Measurements from ENCODE around the gene MTIF2.
"Not testable (repeated sequence)": the region's sequence is repeated elsewhere in the genome, so short reads cannot be mapped to it uniquely, and the experiment has no call there.

Gene MTIF2

DNA sequence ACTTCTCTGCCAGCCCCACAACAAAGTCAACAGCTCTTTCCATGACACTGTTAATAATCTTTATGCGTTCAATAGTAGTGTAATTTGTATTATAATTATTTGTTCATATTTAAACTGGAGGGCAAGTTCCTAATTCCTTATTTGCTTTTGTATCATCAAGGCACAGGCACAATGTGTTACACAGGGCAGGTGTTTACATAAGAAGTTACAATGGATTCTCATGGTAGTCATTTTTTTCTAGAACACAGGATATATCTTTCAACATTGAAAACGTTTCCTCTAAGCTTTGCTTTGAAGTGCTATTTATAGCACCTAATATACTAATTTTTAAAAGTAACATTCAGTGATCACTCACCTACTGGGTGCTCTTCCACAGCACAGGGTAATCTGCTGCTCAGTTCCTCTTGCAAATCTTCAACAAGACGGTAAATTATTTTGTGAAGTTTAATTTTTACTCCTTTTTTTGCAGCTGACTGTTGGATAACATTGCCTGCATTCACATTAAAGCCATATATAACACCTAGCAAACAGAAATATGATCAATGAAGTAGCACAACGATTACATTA lies 29.3 kb downstream of the MTIF2 start:
- DNase-seq = no peak

DNA sequence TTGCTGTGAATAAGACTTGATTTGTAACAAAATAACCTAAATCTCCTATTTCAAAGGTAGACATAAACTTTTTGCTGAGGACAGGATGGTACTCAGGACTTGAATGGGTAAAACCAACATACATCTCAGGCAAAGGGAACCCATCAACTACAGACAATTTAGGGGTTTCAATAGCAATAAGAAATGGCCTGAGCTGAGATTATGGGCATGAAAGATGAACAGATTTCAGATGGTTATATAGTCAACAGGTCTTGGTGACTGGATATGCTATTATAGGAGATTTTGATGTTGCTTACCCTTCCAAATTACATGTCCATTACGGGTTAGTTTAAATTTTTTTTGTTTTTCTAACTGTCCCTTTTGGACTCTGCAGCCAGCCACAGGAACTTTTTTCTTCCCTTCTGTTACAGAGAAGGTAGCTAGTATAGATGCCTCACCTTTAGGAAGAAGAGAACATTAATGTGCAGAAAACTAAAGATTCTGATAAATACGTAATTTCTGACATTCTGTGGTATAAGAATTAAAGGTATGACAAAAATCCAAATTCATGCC lies 32.0 kb downstream of the MTIF2 start:
- no peak for DNase-seq

DNA sequence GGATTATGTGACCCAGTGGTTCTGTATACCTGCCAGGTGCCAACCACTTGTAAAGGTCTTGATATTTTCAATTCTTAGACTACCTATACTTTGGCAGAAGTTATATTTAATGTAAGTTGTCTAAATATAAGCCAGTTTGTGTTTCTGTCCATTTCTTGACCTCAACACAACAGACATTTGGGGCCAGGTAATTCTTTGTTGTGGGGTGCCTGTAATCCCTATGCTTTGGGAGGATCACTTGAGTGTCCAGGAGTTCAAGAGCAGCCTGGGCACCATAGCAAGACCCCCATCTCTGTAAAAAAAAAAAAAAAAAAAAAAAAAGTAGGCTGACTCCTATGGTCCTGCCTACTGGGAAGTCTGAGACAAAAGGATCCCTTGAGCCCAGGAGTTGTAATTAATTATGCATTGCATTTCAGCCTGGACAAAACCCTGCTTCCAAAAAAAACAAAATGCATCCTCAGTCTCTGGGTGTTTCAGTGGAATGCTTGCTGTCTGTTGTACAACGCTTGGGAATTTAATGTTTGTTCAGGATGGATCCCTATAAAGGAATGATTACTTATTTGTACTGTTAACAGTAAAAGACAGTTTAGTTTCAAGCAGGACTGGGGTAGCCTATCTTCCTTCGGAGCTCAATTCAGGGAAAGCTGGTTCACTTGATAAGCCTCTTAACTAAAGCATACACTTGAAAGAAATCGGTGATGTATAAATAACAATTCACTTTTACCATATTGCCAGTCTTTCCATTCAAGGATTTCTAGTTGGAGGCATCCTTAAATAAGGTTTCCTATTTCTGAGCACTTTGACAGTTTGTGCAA lies 33.1 kb downstream of the MTIF2 start:
- DNase-seq = no peak

DNA sequence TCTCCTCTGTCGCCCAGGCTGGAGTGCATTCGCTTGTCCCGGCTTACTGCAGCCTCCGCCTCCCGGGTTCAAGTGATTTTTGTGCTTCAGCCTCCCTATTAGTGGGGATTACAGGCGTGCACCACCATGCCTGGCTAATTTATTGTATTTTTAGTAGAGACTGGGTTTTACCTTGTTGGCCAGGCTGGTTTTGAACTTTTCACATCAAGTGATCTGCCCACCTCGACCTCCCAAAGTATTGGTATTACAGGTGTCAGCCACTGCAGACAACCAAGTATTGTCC lies 35.4 kb downstream of the MTIF2 start:
- no peak for DNase-seq

DNA sequence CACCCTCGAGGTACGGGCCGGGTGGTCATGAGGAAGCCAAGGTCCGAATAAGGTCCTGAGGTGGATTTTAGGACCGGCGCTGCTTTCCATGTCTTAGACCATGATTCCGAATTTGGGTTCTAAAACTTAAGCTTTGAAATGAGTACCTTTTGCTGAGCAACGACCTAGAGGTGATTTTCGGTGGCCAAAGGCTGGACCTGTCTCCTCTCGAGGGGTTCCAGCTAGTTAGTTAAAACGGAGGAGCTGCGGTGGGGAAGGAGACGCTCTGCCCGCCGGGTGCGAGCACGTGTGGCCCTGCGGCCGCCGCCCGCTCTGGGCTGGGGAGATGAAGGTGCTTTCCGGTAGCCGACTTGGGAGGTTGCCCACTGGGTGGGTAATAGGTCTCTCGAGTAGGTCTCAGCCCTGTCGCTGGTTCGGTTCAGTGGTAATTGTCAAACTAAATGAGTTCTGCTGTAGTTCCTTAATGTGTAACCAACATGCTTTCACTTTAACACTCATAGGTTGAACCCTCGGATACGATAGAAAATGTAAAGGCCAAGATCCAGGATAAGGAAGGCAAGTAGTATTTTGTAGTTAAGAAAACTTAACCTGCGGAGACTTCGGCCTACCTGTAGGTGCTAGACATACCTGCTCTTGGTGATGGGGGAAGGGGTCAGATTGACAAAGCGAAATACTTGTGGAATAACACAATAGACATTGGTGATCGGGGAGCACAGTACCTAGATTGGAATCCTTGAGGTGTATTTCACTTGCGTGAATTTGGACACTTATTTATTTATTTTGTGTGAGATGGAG lies 36.0 kb downstream of the MTIF2 start:
- peak; percentile 62 for DNase-seq

DNA sequence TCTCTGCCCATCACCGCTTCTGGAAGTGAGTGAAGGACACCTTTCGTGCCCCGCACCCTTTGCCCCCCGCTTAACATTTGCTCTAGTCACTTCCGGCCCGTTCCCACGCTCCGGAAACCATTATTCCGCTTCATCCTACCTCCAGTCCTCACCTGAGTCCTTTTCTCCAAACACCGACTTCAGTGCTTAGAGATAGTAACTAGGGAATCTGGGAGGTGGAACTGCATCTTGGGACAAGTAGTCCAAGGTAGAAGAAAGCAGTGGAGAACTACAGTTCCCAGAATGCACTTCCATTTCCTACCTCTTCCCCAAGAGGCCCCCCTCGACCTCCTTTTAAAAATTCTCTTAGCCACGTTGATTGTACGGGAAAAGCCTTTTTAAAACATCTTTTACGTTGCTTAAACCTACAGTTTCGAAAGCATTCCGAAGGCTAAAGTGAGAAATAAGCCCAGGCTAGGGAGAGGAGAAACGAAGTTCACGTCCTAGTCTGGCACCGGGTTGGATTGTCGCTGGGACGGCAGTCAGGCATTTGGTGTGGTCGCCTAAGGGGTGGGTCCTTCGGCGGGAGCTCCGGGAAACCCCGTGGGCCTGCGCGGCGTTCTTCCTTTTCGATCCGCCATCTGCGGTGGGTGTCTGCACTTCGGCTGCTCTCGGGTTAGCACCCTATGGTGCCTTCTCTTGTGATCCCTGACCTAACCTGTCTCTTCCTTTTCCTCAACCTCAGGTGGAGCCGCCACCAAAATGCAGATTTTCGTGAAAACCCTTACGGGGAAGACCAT lies 36.8 kb downstream of the MTIF2 start, which contains the start of the genes CLHC1 and RPS27A:
TSS of gene CLHC1 (minus strand) at position 210 of the 779 bp plus-strand sequence. CDS start 9,882 bp downstream, outside the sequence.
TSS of gene RPS27A (plus strand) at position 605 of the 779 bp plus-strand sequence. CDS start at position 742, 137 bp downstream.
- peak; percentile 89 for DNase-seq

DNA sequence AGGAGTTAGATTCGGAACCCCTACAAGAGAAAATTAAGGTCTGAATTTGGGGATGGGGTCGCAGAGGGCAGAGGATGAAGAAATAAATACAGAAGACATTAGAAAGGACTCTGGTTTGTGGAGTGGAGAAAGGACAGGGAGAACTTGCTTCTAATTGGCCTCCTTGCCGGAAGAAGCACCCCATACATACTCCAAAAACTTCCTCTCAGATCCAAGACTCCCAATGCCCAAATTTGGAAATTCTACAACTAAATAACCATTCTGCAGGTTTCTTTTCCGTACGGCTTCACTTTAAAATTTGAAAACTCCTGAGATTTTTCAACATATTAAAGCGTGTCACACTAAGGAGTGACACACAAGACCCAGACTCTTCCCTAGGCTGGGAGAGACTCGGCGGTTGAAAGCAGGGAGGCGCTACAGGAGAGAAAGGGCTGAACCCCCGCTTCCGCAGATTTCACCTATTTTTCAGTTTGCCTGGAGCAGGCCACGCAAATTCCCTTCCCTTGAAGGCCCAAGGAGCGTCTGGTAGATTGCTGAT lies 37.4 kb downstream of the MTIF2 start:
- no peak for DNase-seq

DNA sequence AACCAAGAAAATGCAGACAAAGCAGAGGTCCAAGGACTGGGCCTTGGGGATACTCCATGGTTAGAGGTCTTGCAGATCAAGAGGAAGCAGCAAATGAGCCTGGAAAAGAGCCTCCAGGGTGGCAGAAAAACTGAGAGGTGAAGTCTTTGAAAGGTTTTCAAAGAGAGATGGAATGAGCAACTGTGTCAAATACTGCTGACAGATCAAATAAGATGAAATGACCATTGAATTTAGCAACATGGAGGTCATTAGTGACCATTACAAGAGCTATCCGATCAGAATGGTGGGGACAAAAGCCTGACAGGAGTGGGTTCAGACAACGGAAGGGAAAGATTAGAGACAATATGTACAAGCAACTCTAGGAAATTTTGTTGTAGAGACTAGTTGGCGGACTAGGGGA lies 38.5 kb downstream of the MTIF2 start:
- DNase-seq = no peak

DNA sequence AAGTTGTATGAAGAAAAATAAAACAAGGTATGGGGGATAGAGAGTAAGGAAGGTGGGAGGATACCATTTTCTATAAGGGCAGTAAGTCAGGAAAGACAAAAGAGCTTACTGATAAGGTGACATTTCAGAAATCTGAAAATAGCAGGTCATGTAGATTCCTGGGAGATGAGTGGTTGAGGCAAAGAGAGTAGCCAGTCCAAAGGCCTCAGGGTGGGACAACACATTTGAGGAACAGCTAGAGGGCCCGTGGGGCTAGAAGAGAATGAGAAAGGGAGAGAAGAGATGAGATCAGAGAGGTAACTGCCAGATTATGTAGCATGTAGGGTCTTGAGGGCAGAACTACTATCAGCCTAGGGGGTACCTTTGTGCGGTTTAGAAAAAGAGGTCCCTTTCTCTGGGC lies 39.8 kb downstream of the MTIF2 start:
- no peak for DNase-seq

DNA sequence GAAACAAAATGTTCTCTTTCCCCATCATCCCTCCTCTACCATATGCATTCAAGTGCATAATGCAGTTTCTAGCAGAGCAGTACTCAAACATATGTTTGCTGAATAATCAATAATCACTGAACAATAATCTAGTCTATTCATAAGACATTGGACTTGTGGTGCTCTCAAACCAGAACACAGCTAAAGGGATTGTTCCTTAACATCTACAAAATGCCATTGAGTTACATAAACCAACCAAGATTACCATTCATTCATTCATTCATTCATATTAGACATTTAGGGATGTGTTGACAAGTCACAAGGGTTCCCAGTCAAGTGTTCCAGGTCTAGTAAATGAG lies 40.8 kb downstream of the MTIF2 start:
- DNase-seq = no peak

DNA sequence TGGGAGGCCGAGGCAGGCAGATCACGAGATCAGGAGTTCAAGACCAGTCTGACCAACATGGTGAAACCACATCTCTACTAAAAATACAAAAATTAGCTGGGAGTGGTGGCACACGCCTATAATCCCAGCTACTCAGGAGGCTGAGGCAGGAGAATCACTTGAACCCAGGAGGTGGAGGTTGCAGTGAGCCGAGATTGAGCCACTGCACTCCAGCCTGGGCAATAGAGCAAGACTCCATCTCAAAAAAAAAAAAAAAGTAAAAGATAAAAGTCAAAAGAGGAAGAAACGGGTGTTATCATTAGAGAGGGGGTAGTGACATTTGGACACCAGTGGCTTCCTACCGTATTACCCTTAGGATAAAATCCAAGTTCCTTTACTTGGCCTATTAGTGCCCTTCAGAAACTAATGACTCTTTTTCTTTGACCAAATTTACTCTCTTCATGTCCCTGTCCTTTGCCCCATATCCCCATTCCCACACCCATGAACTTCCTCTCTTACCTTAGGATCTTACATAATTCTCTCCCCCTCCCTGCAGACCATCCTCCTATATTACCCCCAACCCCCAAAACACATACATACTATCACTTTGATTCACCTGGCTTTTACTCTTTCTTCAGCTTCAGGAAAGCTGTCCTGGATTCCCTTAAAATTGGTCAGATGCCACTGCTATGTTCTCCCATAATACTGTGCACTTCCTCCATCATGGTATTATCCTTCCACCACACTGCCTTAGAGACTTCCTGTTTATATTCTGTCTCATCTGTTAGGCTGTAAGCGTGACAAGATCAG lies 41.4 kb downstream of the MTIF2 start:
- not testable (repeated sequence) for DNase-seq

DNA sequence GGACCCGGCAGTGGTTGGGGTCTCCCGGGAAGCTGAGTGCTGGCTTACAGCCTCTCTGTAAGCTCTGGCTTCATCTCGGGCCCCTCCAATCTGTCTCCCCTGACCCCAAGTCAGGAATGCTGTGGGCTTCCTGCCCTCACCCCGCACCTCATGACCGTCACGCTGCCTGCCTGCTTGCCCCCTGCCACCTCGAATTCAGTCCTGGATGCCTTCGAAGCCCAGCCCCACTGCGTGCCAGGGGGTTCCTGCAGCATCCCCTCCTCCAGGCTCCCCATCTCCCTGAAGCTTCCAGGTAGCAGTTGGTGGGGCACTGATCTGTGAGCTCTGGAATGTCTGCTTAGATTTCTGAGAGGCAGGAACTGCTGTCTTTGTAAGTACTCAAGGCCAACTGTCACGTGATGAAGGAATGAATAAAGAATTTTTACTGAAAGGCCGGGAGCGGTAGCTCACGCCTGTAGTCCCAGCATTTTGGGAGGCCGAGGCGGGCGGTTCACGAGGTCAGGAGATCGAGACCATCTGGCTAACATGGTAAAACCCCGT lies 43.5 kb downstream of the MTIF2 start:
- no peak for DNase-seq

DNA sequence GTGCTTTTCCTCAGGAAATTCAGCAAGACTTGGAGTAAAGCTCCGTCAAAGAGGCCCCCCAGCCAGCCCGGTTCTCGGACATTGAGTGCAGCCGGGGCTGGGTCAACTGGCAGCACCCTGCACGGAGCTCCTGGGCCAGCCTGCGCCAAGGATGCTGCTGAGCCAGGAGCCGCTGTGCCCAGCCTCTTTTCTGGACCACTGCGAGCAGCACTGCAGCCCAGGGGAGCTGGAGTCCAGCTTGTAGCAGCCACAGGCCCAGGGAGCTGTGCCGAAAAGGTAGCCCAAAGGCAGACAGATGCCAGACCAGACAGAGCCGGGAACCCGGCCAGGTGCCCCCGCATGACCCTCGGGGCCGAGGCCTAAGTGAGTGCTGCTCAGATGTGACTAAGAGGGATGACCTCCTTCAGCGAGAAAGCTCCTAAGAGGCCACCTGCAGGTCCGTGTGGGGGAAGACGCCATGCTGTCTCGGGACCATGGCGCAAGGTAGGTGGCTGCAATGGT lies 44.2 kb downstream of the MTIF2 start:
- no peak for DNase-seq

DNA sequence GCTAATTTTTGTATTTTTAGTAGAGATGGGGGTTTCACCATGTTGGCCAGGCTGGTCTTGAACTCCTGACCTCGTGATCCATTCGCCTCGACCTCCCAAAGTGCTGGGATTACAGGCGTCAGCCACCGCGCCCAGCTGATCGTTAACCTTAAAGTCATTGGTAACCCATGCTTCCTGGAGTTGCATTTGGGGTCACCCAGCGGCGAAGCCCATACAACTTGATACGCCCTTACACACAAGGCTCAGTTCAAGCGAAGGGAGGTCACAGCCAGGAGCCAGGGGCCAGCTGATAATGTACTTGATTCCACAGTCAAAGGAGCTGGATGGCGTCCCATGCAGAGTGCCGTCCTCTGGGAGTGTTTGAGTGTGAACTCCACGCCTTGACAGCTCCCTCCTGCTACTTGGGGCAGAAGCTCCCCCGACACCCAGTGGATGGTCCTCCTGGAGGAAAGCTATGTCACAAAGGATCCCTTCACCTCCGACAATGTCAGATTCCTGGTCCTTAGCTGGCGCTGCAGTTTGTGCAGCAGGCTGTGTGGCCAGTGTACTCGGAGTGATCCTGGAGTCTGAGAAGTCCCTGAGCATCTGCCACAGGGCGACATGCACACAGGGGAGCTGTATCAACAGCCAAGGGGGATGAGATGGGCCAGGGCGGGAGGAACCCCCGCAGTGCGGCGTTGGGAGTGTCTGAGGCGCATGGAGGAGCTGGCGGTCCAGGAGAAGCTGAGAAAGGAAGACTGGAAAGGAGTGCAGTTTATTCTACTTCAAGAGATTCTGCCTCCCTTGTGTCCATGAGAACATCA lies 44.9 kb downstream of the MTIF2 start:
- no peak for DNase-seq

DNA sequence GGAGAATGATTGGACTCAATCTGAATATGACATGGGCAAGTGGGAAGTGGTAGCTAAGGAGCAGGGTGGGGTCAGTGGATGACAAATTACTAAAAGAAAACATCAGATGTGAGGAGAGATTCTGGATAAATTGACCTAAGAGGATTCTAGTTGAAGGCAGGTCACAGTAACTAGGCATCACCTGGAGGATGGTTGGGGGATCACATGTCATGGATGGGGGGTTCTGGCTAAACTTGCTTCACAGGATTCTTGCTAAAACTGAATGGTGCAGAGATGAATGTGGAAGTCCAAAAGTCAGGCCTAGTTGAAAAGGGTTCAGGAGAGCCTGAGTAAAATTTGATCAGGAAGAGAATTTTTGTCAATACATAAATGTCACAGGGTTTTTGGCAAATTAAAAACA lies 55.2 kb downstream of the MTIF2 start:
- DNase-seq = no peak

DNA sequence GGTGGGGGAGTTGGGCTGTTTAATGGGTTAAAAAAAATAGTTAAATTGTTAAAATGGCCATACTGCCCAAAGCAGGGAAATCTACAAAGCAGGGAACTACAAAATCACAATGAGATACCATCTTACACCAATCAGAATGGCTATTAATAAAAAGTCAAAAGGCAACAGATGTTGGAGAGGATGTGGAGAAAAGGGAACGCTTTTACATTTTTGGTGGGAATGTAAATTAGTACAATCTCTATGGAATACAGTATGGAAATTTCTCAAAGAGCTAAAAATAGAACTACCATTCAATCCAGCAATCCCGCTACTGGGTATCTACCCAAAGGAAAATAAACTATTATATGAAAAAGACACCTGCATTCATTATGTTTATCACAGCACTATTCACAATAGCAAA lies 64.1 kb downstream of the MTIF2 start:
- no peak for DNase-seq

DNA sequence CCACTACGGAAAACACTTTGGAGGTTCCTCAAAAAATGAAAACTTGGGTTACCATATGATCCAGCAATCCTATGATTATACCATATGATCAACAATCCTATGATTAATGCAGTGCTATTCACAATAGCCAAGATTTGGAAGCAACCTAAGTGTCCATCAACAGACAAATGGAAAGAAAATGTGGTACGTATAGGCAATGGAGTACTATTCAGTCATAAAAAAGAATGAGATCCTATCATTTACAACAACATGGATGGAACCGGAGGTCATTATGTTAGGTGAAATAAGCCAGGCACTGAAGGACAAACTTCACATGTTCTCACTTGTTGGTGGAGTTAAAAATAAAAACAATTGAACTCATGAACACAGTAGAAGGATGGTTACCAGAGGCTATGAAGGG lies 64.5 kb downstream of the MTIF2 start:
- DNase-seq = no peak

DNA sequence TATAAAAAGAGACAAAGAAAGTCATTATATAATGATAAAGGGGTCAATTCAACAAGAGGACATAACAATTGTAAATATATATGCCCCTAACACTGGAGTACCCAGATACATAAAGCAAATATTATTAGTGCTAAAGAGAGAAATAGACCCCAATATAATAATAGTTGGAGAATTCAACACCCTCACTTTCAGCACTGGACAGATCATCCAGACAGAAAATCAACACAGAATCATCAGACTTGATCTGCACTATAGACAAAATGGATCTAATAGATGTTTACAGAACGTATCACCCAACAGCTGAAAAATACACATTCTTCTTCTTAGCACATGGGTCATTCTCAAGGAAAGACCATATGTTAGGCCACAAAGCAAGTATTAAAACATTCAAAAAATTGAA lies 68.6 kb downstream of the MTIF2 start:
- no peak for DNase-seq

DNA sequence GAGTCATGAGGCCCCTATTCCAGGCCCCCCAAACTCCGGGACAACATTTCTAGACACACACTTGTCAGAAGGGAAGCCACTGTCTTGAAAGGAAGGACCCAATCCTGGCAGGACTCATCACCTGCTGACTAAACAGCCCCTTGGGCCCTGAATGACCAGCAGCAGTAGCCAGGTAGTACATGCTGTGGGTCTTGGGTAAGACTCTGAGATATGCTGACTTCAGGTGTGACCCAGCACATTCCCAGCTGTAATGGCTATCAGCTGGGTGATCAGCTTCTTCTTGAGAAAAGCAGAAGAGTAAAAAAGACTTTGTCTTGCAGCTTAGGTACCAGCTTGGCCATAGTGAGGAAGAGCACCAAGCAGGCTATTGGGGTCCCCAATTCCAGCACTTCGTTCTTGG lies 72.5 kb downstream of the MTIF2 start:
- no peak for DNase-seq

DNA sequence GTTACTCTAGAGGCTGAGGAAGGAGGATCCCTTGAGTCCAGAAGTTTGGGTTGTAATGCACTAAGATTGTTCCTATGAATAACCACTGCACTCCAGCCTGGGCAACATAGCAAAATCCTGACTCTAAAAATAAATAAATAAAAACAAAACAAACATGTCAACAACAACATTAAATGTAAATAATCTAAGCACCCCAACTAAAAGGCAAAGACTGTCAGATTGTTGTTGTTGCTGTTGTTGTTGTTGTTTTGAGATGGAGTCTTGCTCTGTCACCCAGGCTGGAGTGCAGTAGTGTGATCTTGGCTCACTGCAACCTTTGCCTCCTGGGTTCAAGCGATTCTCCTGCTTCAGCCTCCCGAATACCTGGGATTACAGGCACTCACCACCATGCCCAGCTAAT lies 77.1 kb downstream of the MTIF2 start:
- DNase-seq = not testable (repeated sequence)

All from CD4-positive, alpha-beta T cell treated with Interferon gamma for 1 hour (primary cell).